ENCODE measurements around the gene MAMDC4. TPM values are rescaled to one million over a fixed set of nuclear protein-coding genes. Genes with fewer than 3 reads are reported as not detected.
A peak's percentile ranks its signal among the peaks of the same experiment; 100 is the strongest.
"Not testable (repeated sequence)": the region's sequence is repeated elsewhere in the genome, so short reads cannot be mapped to it uniquely, and the experiment has no call there.

Gene MAMDC4
- polyA plus RNA-seq, 3 donors = 0.07 to 5.2 TPM; not detected in 1

DNA sequence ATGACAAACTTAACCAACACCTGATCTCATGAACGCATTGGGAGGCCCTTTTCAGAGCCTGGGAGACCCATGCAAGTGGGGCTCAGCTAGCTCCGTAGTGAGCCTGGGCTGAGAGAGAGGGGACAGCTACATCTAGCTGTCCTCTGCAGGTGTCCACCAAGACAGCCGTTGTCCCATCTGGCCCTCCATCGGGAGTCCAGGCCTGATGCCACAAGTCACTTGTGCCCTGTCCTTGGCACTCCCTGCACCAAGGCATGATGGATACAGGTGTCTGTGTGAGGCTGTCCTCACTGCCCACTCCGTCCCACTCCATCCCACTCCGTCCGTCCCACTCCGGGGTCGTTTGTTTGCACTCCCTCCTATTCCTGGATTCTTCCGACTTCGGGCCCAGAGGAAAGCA is 16.5 kb downstream of the MAMDC4 start:
- Histone ChIP-seq H3K4me3 (replicated peaks in 1 of 3; ENCODE audit: low read depth in 2 of 3, low read length in 3 of 3) (no peak overlapping the region), H3K9ac (ENCODE audit: insufficient read depth, low read length, poor library complexity, severe bottlenecking) (no peak overlapping the region), H2AFZ (ENCODE audit: insufficient read depth, low read depth, low read length, poor library complexity, severe bottlenecking) (no peak overlapping the region), H3K4me2 (replicated peaks; ENCODE audit: extremely low read depth, low read length, poor library complexity, severe bottlenecking) (no peak overlapping the region), H4K20me1 (ENCODE audit: insufficient read depth, low read length) (peaks cover 7% of the 10 kb centered on the region), H3K9me3 (replicated peaks in 1 of 2; ENCODE audit: control insufficient read depth in 1 of 2, insufficient read depth in 1 of 2, low read length in 2 of 2) (peaks cover 14 to 29% of the 10 kb centered on the region in 2 donors), H3K27ac (ENCODE audit: low read depth in 1 of 2, low read length in 2 of 2) (no peak overlapping the region), H3K27me3 (ENCODE audit: control insufficient read depth in 2 of 2, insufficient read depth in 2 of 2, low read length in 2 of 2) (no peaks in the 10 kb centered on the region), H3K36me3 (replicated peaks in 1 of 2; ENCODE audit: control insufficient read depth in 1 of 2, insufficient read depth in 2 of 2, low read length in 2 of 2) (peaks cover 3 to 6% of the 10 kb centered on the region in 2 donors), H3K79me2 (ENCODE audit: insufficient read depth, low read length) (peaks cover 22% of the 10 kb centered on the region), H3K4me1 (ENCODE audit: control insufficient read depth in 1 of 2, insufficient read depth in 2 of 2, low read length in 2 of 2) (peaks cover 10 to 14% of the 10 kb centered on the region in 2 donors)
- Mint-ChIP-seq H3K36me3 (peaks cover 3 to 7% of the 10 kb centered on the region in 2 donors), H3K4me3 (no peak overlapping the region), H3K9me3 (peaks cover 3 to 33% (median 24%) of the 10 kb centered on the region in 7 donors), H3K27me3 (ENCODE audit: low read depth in 3 of 3) (peaks cover under 1 to 4% (median 2%) of the 10 kb centered on the region in 3 donors), H3K27ac (peak overlapping the region in 1 of 7 donors; percentile 50), H3K4me1 (peaks cover 11% of the 10 kb centered on the region)
- TF ChIP-seq CTCF (IDR thresholded peaks at IDR 0.05) = no peak
- intact Hi-C loops (cut with micrococcal nuclease) = no loop called here
- peak in 1 of 3 donors; percentile 3 for DNase-seq
- WGBS (ENCODE audit: insufficient coverage) = 98% methylated on average over 11 of the region's 11 CpGs

- H3K27me3 ChIP-seq (ENCODE audit: control insufficient read depth in 2 of 2, insufficient read depth in 2 of 2, low read length in 2 of 2); H3K9ac ChIP-seq (ENCODE audit: insufficient read depth, low read length, poor library complexity, severe bottlenecking); DNase-seq; H3K36me3 ChIP-seq (replicated peaks in 1 of 2; ENCODE audit: control insufficient read depth in 1 of 2, insufficient read depth in 2 of 2, low read length in 2 of 2); H3K27me3 Mint-ChIP-seq (ENCODE audit: low read depth in 3 of 3); intact Hi-C loops (cut with micrococcal nuclease); H3K27ac ChIP-seq (ENCODE audit: low read depth in 1 of 2, low read length in 2 of 2); H3K4me3 Mint-ChIP-seq; H4K20me1 ChIP-seq (ENCODE audit: insufficient read depth, low read length); H3K36me3 Mint-ChIP-seq; H3K4me3 ChIP-seq (replicated peaks in 1 of 3; ENCODE audit: low read depth in 2 of 3, low read length in 3 of 3); H3K4me1 Mint-ChIP-seq; H2AFZ ChIP-seq (ENCODE audit: insufficient read depth, low read depth, low read length, poor library complexity, severe bottlenecking); H3K4me2 ChIP-seq (replicated peaks; ENCODE audit: extremely low read depth, low read length, poor library complexity, severe bottlenecking): not testable (repeated sequence)
- 60% methylated on average over 1 of the region's 2 CpGs for WGBS (ENCODE audit: insufficient coverage)
- Mint-ChIP-seq H3K9me3 (peaks cover 3 to 39% (median 26%) of the 10 kb centered on the region in 7 donors), H3K27ac (peak overlapping the region in 1 of 7 donors; percentile 24)
- peaks cover 13% of the 10 kb centered on the region for H3K79me2 ChIP-seq (ENCODE audit: insufficient read depth, low read length)
- peaks cover 10 to 14% of the 10 kb centered on the region in 2 donors for H3K4me1 ChIP-seq (ENCODE audit: control insufficient read depth in 1 of 2, insufficient read depth in 2 of 2, low read length in 2 of 2)
- peaks cover 14 to 30% of the 10 kb centered on the region in 2 donors for H3K9me3 ChIP-seq (replicated peaks in 1 of 2; ENCODE audit: control insufficient read depth in 1 of 2, insufficient read depth in 1 of 2, low read length in 2 of 2)
Measured at GRCh38 chr9:136869611-136870010, 17.5 kb downstream of the MAMDC4 start.

Measured in CD14-positive monocyte (primary cell).